ENCODE measurements around the gene CBFA2T3.
"Not testable (repeated sequence)": the region's sequence is repeated elsewhere in the genome, so short reads cannot be mapped to it uniquely, and the experiment has no call there.

The CBFA2T3 gene

GRCh38 chr16:88901718-88902337 lies 75.2 kb downstream of the CBFA2T3 start:
- Histone ChIP-seq H3K79me2 (ENCODE audit: control insufficient read depth, insufficient read depth, low read length, unreplicated experiment) (no peaks in the 10 kb centered on the region), H3K4me1 (ENCODE audit: control insufficient read depth, insufficient read depth, low read length, unreplicated experiment) (no peaks in the 10 kb centered on the region), H3K27ac (ENCODE audit: low read depth, low read length) (no peak overlapping the region), H3K4me3 (ENCODE audit: low read depth, low read length) (no peak overlapping the region), H2AFZ (ENCODE audit: low read length, unreplicated experiment) (no peak overlapping the region), H3K27me3 (ENCODE audit: insufficient read depth, low read length) (no peaks in the 10 kb centered on the region), H3K36me3 (ENCODE audit: insufficient read depth, low read length) (no peaks in the 10 kb centered on the region)

- H2AFZ ChIP-seq (ENCODE audit: low read length, unreplicated experiment) = no peak overlapping the region
- no peak overlapping the region for H3K27ac ChIP-seq (ENCODE audit: low read depth, low read length)
- H3K4me1 ChIP-seq (ENCODE audit: control insufficient read depth, insufficient read depth, low read length, unreplicated experiment) = no peaks in the 10 kb centered on the region
- H3K36me3 ChIP-seq (ENCODE audit: insufficient read depth, low read length) = no peaks in the 10 kb centered on the region
- H3K79me2 ChIP-seq (ENCODE audit: control insufficient read depth, insufficient read depth, low read length, unreplicated experiment) = no peaks in the 10 kb centered on the region
- no peak overlapping the region for H3K4me3 ChIP-seq (ENCODE audit: low read depth, low read length)
- no peaks in the 10 kb centered on the region for H3K27me3 ChIP-seq (ENCODE audit: insufficient read depth, low read length)
Observed at GRCh38 chr16:88900662-88901052, 76.3 kb downstream of the CBFA2T3 start.

- Histone ChIP-seq H3K79me2 (ENCODE audit: control insufficient read depth, insufficient read depth, low read length, unreplicated experiment) (no peaks in the 10 kb centered on the region), H3K27ac (ENCODE audit: low read depth, low read length) (no peak overlapping the region), H2AFZ (ENCODE audit: low read length, unreplicated experiment) (no peak overlapping the region), H3K27me3 (ENCODE audit: insufficient read depth, low read length) (no peaks in the 10 kb centered on the region), H3K4me1 (ENCODE audit: control insufficient read depth, insufficient read depth, low read length, unreplicated experiment) (no peaks in the 10 kb centered on the region), H3K4me3 (ENCODE audit: low read depth, low read length) (no peak overlapping the region), H3K36me3 (ENCODE audit: insufficient read depth, low read length) (no peaks in the 10 kb centered on the region)
Observed at GRCh38 chr16:88899901-88900661, 76.9 kb downstream of the CBFA2T3 start.

- Histone ChIP-seq H3K36me3 (ENCODE audit: insufficient read depth, low read length) (no peaks in the 10 kb centered on the region), H3K4me3 (ENCODE audit: low read depth, low read length) (no peak overlapping the region), H3K4me1 (ENCODE audit: control insufficient read depth, insufficient read depth, low read length, unreplicated experiment) (no peaks in the 10 kb centered on the region), H3K79me2 (ENCODE audit: control insufficient read depth, insufficient read depth, low read length, unreplicated experiment) (no peaks in the 10 kb centered on the region), H3K27me3 (ENCODE audit: insufficient read depth, low read length) (no peaks in the 10 kb centered on the region), H3K27ac (ENCODE audit: low read depth, low read length) (no peak overlapping the region), H2AFZ (ENCODE audit: low read length, unreplicated experiment) (no peak overlapping the region)
Observed at GRCh38 chr16:88897696-88898425, 79.1 kb downstream of the CBFA2T3 start.

GRCh38 chr16:88896238-88897070 lies 80.6 kb downstream of the CBFA2T3 start:
- no peaks in the 10 kb centered on the region for H3K79me2 ChIP-seq (ENCODE audit: control insufficient read depth, insufficient read depth, low read length, unreplicated experiment)
- no peak overlapping the region for H3K27ac ChIP-seq (ENCODE audit: low read depth, low read length)
- no peak overlapping the region for H3K4me3 ChIP-seq (ENCODE audit: low read depth, low read length)
- H3K4me1 ChIP-seq (ENCODE audit: control insufficient read depth, insufficient read depth, low read length, unreplicated experiment) = no peaks in the 10 kb centered on the region
- H2AFZ ChIP-seq (ENCODE audit: low read length, unreplicated experiment) = no peak overlapping the region
- H3K27me3 ChIP-seq (ENCODE audit: insufficient read depth, low read length) = no peaks in the 10 kb centered on the region
- no peaks in the 10 kb centered on the region for H3K36me3 ChIP-seq (ENCODE audit: insufficient read depth, low read length)

- Histone ChIP-seq H3K4me3 (ENCODE audit: low read depth, low read length) (no peak overlapping the region), H3K27me3 (ENCODE audit: insufficient read depth, low read length) (no peaks in the 10 kb centered on the region), H2AFZ (ENCODE audit: low read length, unreplicated experiment) (no peak overlapping the region), H3K4me1 (ENCODE audit: control insufficient read depth, insufficient read depth, low read length, unreplicated experiment) (no peaks in the 10 kb centered on the region), H3K79me2 (ENCODE audit: control insufficient read depth, insufficient read depth, low read length, unreplicated experiment) (no peaks in the 10 kb centered on the region), H3K27ac (ENCODE audit: low read depth, low read length) (no peak overlapping the region), H3K36me3 (ENCODE audit: insufficient read depth, low read length) (no peaks in the 10 kb centered on the region)
Observed at GRCh38 chr16:88895335-88895734, 81.7 kb downstream of the CBFA2T3 start.

GRCh38 chr16:88894681-88895300 lies 82.2 kb downstream of the CBFA2T3 start:
- H2AFZ ChIP-seq (ENCODE audit: low read length, unreplicated experiment) = no peak overlapping the region
- no peak overlapping the region for H3K4me3 ChIP-seq (ENCODE audit: low read depth, low read length)
- H3K27ac ChIP-seq (ENCODE audit: low read depth, low read length) = no peak overlapping the region
- H3K4me1 ChIP-seq (ENCODE audit: control insufficient read depth, insufficient read depth, low read length, unreplicated experiment) = no peaks in the 10 kb centered on the region
- H3K79me2 ChIP-seq (ENCODE audit: control insufficient read depth, insufficient read depth, low read length, unreplicated experiment) = no peaks in the 10 kb centered on the region
- H3K27me3 ChIP-seq (ENCODE audit: insufficient read depth, low read length) = no peaks in the 10 kb centered on the region
- H3K36me3 ChIP-seq (ENCODE audit: insufficient read depth, low read length) = no peaks in the 10 kb centered on the region

- not testable (repeated sequence) for H3K4me3 ChIP-seq (ENCODE audit: low read depth, low read length); H3K36me3 ChIP-seq (ENCODE audit: insufficient read depth, low read length); H2AFZ ChIP-seq (ENCODE audit: low read length, unreplicated experiment); H3K27ac ChIP-seq (ENCODE audit: low read depth, low read length); H3K27me3 ChIP-seq (ENCODE audit: insufficient read depth, low read length); H3K4me1 ChIP-seq (ENCODE audit: control insufficient read depth, insufficient read depth, low read length, unreplicated experiment); H3K79me2 ChIP-seq (ENCODE audit: control insufficient read depth, insufficient read depth, low read length, unreplicated experiment)
Observed at GRCh38 chr16:88894266-88894665, 82.7 kb downstream of the CBFA2T3 start.

GRCh38 chr16:88893127-88893968 lies 83.7 kb downstream of the CBFA2T3 start:
- Histone ChIP-seq H3K4me1 (ENCODE audit: control insufficient read depth, insufficient read depth, low read length, unreplicated experiment) (no peaks in the 10 kb centered on the region), H3K27ac (ENCODE audit: low read depth, low read length) (no peak overlapping the region), H2AFZ (ENCODE audit: low read length, unreplicated experiment) (no peak overlapping the region), H3K27me3 (ENCODE audit: insufficient read depth, low read length) (no peaks in the 10 kb centered on the region), H3K79me2 (ENCODE audit: control insufficient read depth, insufficient read depth, low read length, unreplicated experiment) (no peaks in the 10 kb centered on the region), H3K36me3 (ENCODE audit: insufficient read depth, low read length) (no peaks in the 10 kb centered on the region), H3K4me3 (ENCODE audit: low read depth, low read length) (no peak overlapping the region)

Data from ACC112 (cell line).